HFF-Myc (cell line): ENCODE data around the gene TMIGD1.

ENCODE experiments used
- DNase-seq: peaks from one replicate; pipeline ENCODE4 v3.0.0-alpha.2; 2011; ENCODE audit warnings: low read depth; ENCODE audit errors: extremely low read depth
- H3K4me3 ChIP-seq: replicated peaks from 2 replicates; pipeline ENCODE4 v1.5.1; 2011; ENCODE audit warnings: low read depth, mild to moderate bottlenecking, control low read depth, low read length
- CTCF ChIP-seq: IDR thresholded peaks from 2 replicates; pipeline ENCODE4 v1.5.1; 2012; ENCODE audit warnings: mild to moderate bottlenecking, low read depth, low read length, control low read depth; ENCODE audit errors: missing control alignments

The TMIGD1 gene

GRCh38 chr17:30316736-30317135 lies 17.1 kb downstream of the TMIGD1 start:
- no peak overlapping the region for H3K4me3 ChIP-seq
- no peak for DNase-seq
- TF ChIP-seq CTCF, result no peak

GRCh38 chr17:30315106-30315505 lies 18.8 kb downstream of the TMIGD1 start:
- no peak overlapping the region for H3K4me3 ChIP-seq
- no peak for DNase-seq

GRCh38 chr17:30314474-30314873 lies 19.4 kb downstream of the TMIGD1 start:
- no peak for TF ChIP-seq CTCF
- DNase-seq, result no peak

More at GRCh38 chr17:30315106-30315505, 18.8 kb downstream of the TMIGD1 start:
- no peak for TF ChIP-seq CTCF

GRCh38 chr17:30312226-30312625 lies 21.6 kb downstream of the TMIGD1 start:
- H3K4me3 ChIP-seq, result no peak overlapping the region
- no peak for DNase-seq
- no peak for TF ChIP-seq CTCF

More at GRCh38 chr17:30314474-30314873, 19.4 kb downstream of the TMIGD1 start:
- no peak overlapping the region for H3K4me3 ChIP-seq

GRCh38 chr17:30310562-30310961 lies 23.3 kb downstream of the TMIGD1 start:
- DNase-seq, result no peak
- TF ChIP-seq CTCF, result no peak

GRCh38 chr17:30309591-30309990 lies 24.3 kb downstream of the TMIGD1 start:
- DNase-seq, result no peak
- no peak for TF ChIP-seq CTCF
- H3K4me3 ChIP-seq, result no peak overlapping the region

More at GRCh38 chr17:30310562-30310961, 23.3 kb downstream of the TMIGD1 start:
- H3K4me3 ChIP-seq, result no peak overlapping the region

- no peak for TF ChIP-seq CTCF
- H3K4me3 ChIP-seq, result no peak overlapping the region
- DNase-seq, result no peak
Observed at GRCh38 chr17:30308406-30308805, 25.5 kb downstream of the TMIGD1 start.
